Stomach (tissue), 9 donors: ENCODE measurements around the gene ALB. TPM values are rescaled to one million over a fixed set of nuclear protein-coding genes. Genes with fewer than 3 reads are reported as not detected.

Source experiments
- DNase-seq, 2 donors: peaks; one replicate each; pipeline versions ENCODE4 v3.0.0 to v3.0.0-alpha.2; 2013 to 2019
- H3K27ac ChIP-seq, 5 donors: fragments of 200-600 bp in 4 of 5; sonication (generic) in 4 of 5; one replicate each; pipeline ENCODE4 v1.5.1; 2013 to 2019; ENCODE audit warnings: mild to moderate bottlenecking in 1 of 5, moderate library complexity in 1 of 5
- H3K27me3 ChIP-seq, 3 donors: fragments of 200-600 bp; sonication (generic); one replicate each; pipeline ENCODE4 v1.5.1; 2017 to 2019; ENCODE audit warnings: mixed run types in 1 of 3
- H3K36me3 ChIP-seq, 4 donors: fragments of 200-600 bp; sonication (generic); 1 replicate in 3 of 4; 2 replicates in 1 of 4; pipeline ENCODE4 v1.5.1; 2016 to 2019
- H3K4me1 ChIP-seq, 4 donors: fragments of 200-600 bp; sonication (generic); one replicate each; pipeline ENCODE4 v1.5.1; 2016 to 2019
- H3K4me3 ChIP-seq, 4 donors: fragments of 200-600 bp; sonication (generic) in 3 of 4; one replicate each; pipeline ENCODE4 v1.5.1; 2016 to 2019; ENCODE audit warnings: mild to moderate bottlenecking in 1 of 4
- H3K9me3 ChIP-seq, 4 donors: fragments of 200-600 bp; sonication (generic); one replicate each; pipeline ENCODE4 v1.5.1; 2016 to 2019
- EP300 ChIP-seq: sonication (generic); formaldehyde crosslinking; IDR thresholded peaks from one replicate; pipeline ENCODE4 v1.6.1; 2017; ENCODE audit warnings: antibody characterized with exemption
- POLR2A ChIP-seq, 4 donors: fragments of 450-650 bp; IDR thresholded peaks; one replicate each; pipeline ENCODE4 v1.6.1; 2016; ENCODE audit warnings: antibody characterized with exemption in 4 of 4, control low read depth in 2 of 4, mild to moderate bottlenecking in 1 of 4, moderate library complexity in 1 of 4
- POLR2AphosphoS5 ChIP-seq, 3 donors: sonication (generic); formaldehyde crosslinking; IDR thresholded peaks; one replicate each; pipeline ENCODE4 v1.6.1; 2016; ENCODE audit warnings: antibody characterized with exemption in 3 of 3
- WGBS, 5 donors: extraction: QIAGEN DNeasy Blood & Tissue Kit in 3 of 5; methylation state at CpG; one replicate each; pipeline versions ENCODE4 v1.1.5 to v1.1.7; 2013 to 2018; 5-methylcytosine and 5-hydroxymethylcytosine counted together
- intact Hi-C: fragments of 100-400 bp; cut with DNase I; formaldehyde crosslinking; loops from one replicate; pipeline ENCODE4 v1.15.1; 2023; ENCODE audit warnings: low total_unique reads
- polyA plus RNA-seq, 3 donors: library from polyadenylated mRNA; stranded (reverse); fragments of 200-250 nt; gene quantifications; one replicate each; pipeline ENCODE4 v1.2.3, GENCODE V29; 2013
- total RNA-seq, 5 donors: library from RNA; depleted of rRNA; stranded (reverse); fragments of >200 nt; gene quantifications; one replicate each; pipeline versions ENCODE4 v1.1.0 to v1.2.3, GENCODE V29; 2014 to 2016
- TF ChIP-seq, protein P1 (sequence below), 7 experiments: fragments of 450-650 bp in 4 of 7; fragments of 200-600 bp in 3 of 7; sonication (generic) in 3 of 7; IDR thresholded peaks; one replicate each; pipeline ENCODE4 v1.5.1; 2016 to 2019; ENCODE audit warnings: antibody characterized with exemption in 7 of 7, control low read depth in 2 of 7, mild to moderate bottlenecking in 1 of 7
- donor health status: healthy with polysubstance abuse.
- donor health status: Bipolar disorder and iron deficiency.
- donor health status: healthy.

The ALB gene
- total and polyA plus RNA-seq, 8 donors: 0.48 to 101 (median 3.0) TPM; not detected in 4

DNA sequence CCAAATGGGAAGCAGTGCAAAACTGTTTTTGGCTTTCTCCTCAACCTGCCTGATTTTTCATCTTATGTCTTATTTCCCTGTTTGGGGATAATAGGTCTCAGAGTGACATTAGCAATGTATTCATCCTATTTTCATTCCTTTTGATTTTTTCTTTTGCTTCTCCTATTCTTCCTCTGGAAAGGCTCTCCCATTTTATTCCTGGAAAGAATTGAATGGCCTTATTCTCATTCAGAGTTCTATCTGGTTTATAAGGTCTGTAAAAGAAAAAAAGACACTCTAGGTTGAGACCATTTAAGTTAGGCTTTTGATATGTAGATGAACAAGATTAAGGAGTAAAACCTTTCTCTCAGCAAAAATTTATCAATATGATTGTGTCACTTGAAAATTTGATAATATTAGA lies 27.8 kb upstream of the ALB start:
- H3K4me1 ChIP-seq: no peaks in the 10 kb centered on the region
- no peak overlapping the region for H3K27ac ChIP-seq
- H3K9me3 ChIP-seq: no peaks in the 10 kb centered on the region
- H3K27me3 ChIP-seq: no peaks in the 10 kb centered on the region
- TF ChIP-seq EP300 (no peak), POLR2A (IDR thresholded peaks at IDR 0.05) (no peak)
- TF ChIP-seq, protein P1, sequence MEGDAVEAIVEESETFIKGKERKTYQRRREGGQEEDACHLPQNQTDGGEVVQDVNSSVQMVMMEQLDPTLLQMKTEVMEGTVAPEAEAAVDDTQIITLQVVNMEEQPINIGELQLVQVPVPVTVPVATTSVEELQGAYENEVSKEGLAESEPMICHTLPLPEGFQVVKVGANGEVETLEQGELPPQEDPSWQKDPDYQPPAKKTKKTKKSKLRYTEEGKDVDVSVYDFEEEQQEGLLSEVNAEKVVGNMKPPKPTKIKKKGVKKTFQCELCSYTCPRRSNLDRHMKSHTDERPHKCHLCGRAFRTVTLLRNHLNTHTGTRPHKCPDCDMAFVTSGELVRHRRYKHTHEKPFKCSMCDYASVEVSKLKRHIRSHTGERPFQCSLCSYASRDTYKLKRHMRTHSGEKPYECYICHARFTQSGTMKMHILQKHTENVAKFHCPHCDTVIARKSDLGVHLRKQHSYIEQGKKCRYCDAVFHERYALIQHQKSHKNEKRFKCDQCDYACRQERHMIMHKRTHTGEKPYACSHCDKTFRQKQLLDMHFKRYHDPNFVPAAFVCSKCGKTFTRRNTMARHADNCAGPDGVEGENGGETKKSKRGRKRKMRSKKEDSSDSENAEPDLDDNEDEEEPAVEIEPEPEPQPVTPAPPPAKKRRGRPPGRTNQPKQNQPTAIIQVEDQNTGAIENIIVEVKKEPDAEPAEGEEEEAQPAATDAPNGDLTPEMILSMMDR (IDR thresholded peaks at IDR 0.05): no peak
- DNase-seq: no peak
- intact Hi-C loops: no loop called here
- H3K4me3 ChIP-seq: no peak overlapping the region
- no peaks in the 10 kb centered on the region for H3K36me3 ChIP-seq

DNA sequence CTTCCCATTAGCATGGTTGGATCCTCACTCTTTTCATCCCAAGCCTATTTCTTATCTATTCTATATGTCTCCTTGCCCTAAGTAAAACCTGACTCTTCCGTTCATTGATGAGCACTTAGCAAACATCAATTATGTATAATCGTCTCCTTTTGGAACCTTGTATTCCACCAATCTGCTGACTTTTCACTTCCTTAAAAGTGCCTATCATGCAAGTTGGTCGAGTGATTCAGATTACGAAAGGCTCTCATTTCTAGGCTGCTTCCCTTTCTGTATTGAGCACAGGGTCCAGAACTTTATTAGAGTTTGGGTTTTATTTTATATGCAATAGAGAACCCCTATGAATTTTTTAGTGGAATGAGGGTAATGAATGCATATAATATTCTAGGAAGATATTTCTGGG lies 27.1 kb upstream of the ALB start:
- TF ChIP-seq POLR2AphosphoS5 (IDR thresholded peaks at IDR 0.05): no peak
- TF ChIP-seq, protein P1 (IDR thresholded peaks at IDR 0.05): no peak
- no peak for TF ChIP-seq POLR2A (IDR thresholded peaks at IDR 0.05)
- TF ChIP-seq EP300: no peak
- Histone ChIP-seq H3K9me3 (no peaks in the 10 kb centered on the region), H3K4me3 (no peak overlapping the region), H3K4me1 (no peaks in the 10 kb centered on the region), H3K36me3 (no peaks in the 10 kb centered on the region), H3K27ac (no peak overlapping the region), H3K27me3 (no peaks in the 10 kb centered on the region)
- no peak for DNase-seq
- intact Hi-C loops: no loop called here
- WGBS, 5 donors: 75 to 89% (median 86%) methylated on average over 4 of the region's 4 CpGs

DNA sequence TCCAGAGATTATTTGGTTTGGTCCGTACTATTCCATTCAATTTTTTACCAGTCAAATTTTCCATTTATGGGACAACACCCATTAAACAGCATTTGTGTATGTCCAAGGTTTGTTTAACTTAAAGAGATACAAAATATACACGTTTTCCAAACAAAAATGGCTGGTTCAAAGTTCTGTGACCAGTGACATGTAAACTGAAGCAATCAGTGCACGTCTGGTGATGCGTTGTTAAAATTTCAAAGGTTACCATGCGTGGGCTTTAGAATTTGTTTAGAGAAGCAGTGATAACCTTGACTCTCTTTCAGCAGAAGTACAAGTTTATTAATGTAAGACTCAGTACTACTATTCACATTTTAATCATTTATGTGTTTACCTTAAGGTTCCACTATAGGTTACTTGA lies 25.2 kb upstream of the ALB start:
- intact Hi-C loops: no loop called here
- Histone ChIP-seq H3K27ac (no peak overlapping the region), H3K4me1 (no peaks in the 10 kb centered on the region), H3K36me3 (no peaks in the 10 kb centered on the region), H3K4me3 (no peak overlapping the region), H3K9me3 (no peaks in the 10 kb centered on the region), H3K27me3 (no peaks in the 10 kb centered on the region)
- TF ChIP-seq POLR2A (IDR thresholded peaks at IDR 0.05) (no peak), EP300 (no peak), POLR2AphosphoS5 (IDR thresholded peaks at IDR 0.05) (no peak)
- TF ChIP-seq, protein P1 (IDR thresholded peaks at IDR 0.05): no peak
- 44 to 58% (median 55%) methylated on average over 5 of the region's 5 CpGs for WGBS, 5 donors
- DNase-seq: no peak

- Histone ChIP-seq H3K27ac (no peak overlapping the region), H3K9me3 (no peaks in the 10 kb centered on the region), H3K36me3 (no peaks in the 10 kb centered on the region), H3K27me3 (no peaks in the 10 kb centered on the region), H3K4me1 (no peaks in the 10 kb centered on the region), H3K4me3 (no peak overlapping the region)
- intact Hi-C loops: no loop called here
- TF ChIP-seq POLR2AphosphoS5 (IDR thresholded peaks at IDR 0.05) (no peak), EP300 (no peak), POLR2A (IDR thresholded peaks at IDR 0.05) (no peak)
- TF ChIP-seq, protein P1 (IDR thresholded peaks at IDR 0.05): no peak
- no peak for DNase-seq
Observed at GRCh38 chr4:73379946-73380345, 24.1 kb upstream of the ALB start.

GRCh38 chr4:73381214-73381613 lies 22.9 kb upstream of the ALB start:
- intact Hi-C loops: no loop called here
- no peak for TF ChIP-seq POLR2A (IDR thresholded peaks at IDR 0.05)
- TF ChIP-seq, protein P1 (IDR thresholded peaks at IDR 0.05): no peak
- TF ChIP-seq EP300: no peak
- TF ChIP-seq POLR2AphosphoS5 (IDR thresholded peaks at IDR 0.05): no peak
- WGBS, 5 donors: 50 to 77% (median 69%) methylated on average over 1 of the region's 1 CpG

More at GRCh38 chr4:73381214-73381613, 22.9 kb upstream of the ALB start:
- Histone ChIP-seq H3K36me3 (no peaks in the 10 kb centered on the region), H3K27me3 (no peaks in the 10 kb centered on the region), H3K27ac (no peak overlapping the region), H3K4me1 (no peaks in the 10 kb centered on the region), H3K9me3 (no peaks in the 10 kb centered on the region), H3K4me3 (no peak overlapping the region)
- DNase-seq: no peak
